ENCODE data around the gene CHFR. TPM values are rescaled to one million over a fixed set of nuclear protein-coding genes. Genes with fewer than 3 reads are reported as not detected.
"Not testable (repeated sequence)": the region's sequence is repeated elsewhere in the genome, so short reads cannot be mapped to it uniquely, and the experiment has no call there.

The CHFR gene
- total and polyA plus RNA-seq, 2 of the 4 experiments (the other 2 are of a cell fraction): 13.4 to 35.3 TPM

DNA sequence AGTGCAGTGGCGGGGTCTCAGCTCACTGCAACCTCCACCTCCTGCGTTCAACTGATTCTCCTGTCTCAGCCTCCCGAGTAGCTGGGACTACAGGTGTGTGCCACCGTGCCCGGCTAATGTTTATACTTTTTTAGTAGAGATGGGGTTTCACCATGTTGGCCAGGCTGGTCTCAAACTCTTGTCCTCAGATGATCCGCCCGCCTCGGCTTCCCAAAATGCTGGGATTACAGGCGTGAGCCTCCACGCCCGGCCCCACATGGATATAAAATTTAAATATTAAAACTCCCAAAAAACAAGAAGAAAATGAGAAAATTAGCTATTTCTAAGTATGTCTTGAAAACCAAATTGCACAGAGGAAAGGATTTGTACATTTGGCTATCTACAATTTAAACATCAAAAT is 42.7 kb downstream of the CHFR start:
- H3K18ac ChIP-seq (ENCODE audit: low read depth, low read length); POLR2A ChIA-PET (ENCODE audit: unreplicated experiment); CTCF ChIA-PET; H3K79me1 ChIP-seq (ENCODE audit: low read depth in 1 of 2, low read length in 2 of 2); intact Hi-C loops (cut with micrococcal nuclease); H2AK9ac ChIP-seq (replicated peaks; ENCODE audit: low read depth, low read length, poor library complexity); H2AFZ ChIP-seq (replicated peaks; ENCODE audit: low read length, poor library complexity); H3K56ac ChIP-seq (ENCODE audit: extremely low read depth, insufficient read depth, low read length); H2BK15ac ChIP-seq (ENCODE audit: low read depth, low read length); H3K9ac ChIP-seq (ENCODE audit: low read depth, low read length); H3K27me3 ChIP-seq (ENCODE audit: control insufficient read depth, insufficient read depth, low read length); H3K4ac ChIP-seq (ENCODE audit: low read depth, low read length); H3K9me3 ChIP-seq (ENCODE audit: control insufficient read depth, insufficient read depth, low read length); H4K20me1 ChIP-seq (ENCODE audit: insufficient read depth, low read length); H4K8ac ChIP-seq (ENCODE audit: low read depth in 2 of 2, low read length in 2 of 2); in situ Hi-C loops (cut with MboI; ENCODE audit: low sequenced_read_pairs); DNase-seq; H3K4me1 ChIP-seq (ENCODE audit: control insufficient read depth, insufficient read depth, low read length); H3K4me2 ChIP-seq (ENCODE audit: low read depth, low read length); H4K91ac ChIP-seq (ENCODE audit: insufficient read depth, low read depth, low read length); H2BK120ac ChIP-seq (ENCODE audit: low read depth, low read length); H3K27ac ChIP-seq (ENCODE audit: insufficient read depth, low read length); H2BK20ac ChIP-seq (ENCODE audit: low read depth, low read length); H4K5ac ChIP-seq (ENCODE audit: low read depth, low read length); dilution Hi-C loops (cut with HindIII; ENCODE audit: low sequenced_read_pairs, unreplicated experiment); H2BK5ac ChIP-seq (ENCODE audit: low read depth, low read length, poor library complexity, severe bottlenecking); H3K9me1 ChIP-seq (ENCODE audit: insufficient read depth, low read length); H3K14ac ChIP-seq (replicated peaks; ENCODE audit: low read depth, low read length); H3K23ac ChIP-seq (ENCODE audit: low read depth, low read length); ATAC-seq (ENCODE audit: low read depth); H3K4me3 ChIP-seq (ENCODE audit: insufficient read depth, low read depth, low read length); H2AK5ac ChIP-seq (ENCODE audit: low read depth, low read length); BruUV-seq (replicated peaks): not testable (repeated sequence)
- H3K36me3 ChIP-seq (ENCODE audit: control insufficient read depth, insufficient read depth, low read length): peaks cover 63% of the 10 kb centered on the region
- WGBS, 2 experiments (ENCODE audit: extremely low coverage in 2 of 2, insufficient read length in 1 of 2): 100% methylated on average over 2 of the region's 11 CpGs; no CpG with 5 or more reads in 1 of the 2 experiments
